Dermis microvascular lymphatic vessel endothelial cell (primary cell): Measurements from ENCODE around the gene LOXL4. TPM values are rescaled to one million over a fixed set of nuclear protein-coding genes. Genes with fewer than 3 reads are reported as not detected.
"Not testable (repeated sequence)": the region's sequence is repeated elsewhere in the genome, so short reads cannot be mapped to it uniquely, and the experiment has no call there.

Experiments used
- DNase-seq, 2 donors: peaks; one replicate each; pipeline versions ENCODE4 v3.0.0 to v3.0.0-alpha.2; 2010; ENCODE audit warnings: low read depth in 2 of 2
- total RNA-seq: library from RNA; depleted of rRNA; stranded (reverse); fragments of >200 nt; gene quantifications from 2 replicates; pipeline ENCODE4 v1.2.1, GENCODE V29; 2014

Gene LOXL4
- total RNA-seq, 1 donor from 2014 or later = 0.51 TPM

DNA sequence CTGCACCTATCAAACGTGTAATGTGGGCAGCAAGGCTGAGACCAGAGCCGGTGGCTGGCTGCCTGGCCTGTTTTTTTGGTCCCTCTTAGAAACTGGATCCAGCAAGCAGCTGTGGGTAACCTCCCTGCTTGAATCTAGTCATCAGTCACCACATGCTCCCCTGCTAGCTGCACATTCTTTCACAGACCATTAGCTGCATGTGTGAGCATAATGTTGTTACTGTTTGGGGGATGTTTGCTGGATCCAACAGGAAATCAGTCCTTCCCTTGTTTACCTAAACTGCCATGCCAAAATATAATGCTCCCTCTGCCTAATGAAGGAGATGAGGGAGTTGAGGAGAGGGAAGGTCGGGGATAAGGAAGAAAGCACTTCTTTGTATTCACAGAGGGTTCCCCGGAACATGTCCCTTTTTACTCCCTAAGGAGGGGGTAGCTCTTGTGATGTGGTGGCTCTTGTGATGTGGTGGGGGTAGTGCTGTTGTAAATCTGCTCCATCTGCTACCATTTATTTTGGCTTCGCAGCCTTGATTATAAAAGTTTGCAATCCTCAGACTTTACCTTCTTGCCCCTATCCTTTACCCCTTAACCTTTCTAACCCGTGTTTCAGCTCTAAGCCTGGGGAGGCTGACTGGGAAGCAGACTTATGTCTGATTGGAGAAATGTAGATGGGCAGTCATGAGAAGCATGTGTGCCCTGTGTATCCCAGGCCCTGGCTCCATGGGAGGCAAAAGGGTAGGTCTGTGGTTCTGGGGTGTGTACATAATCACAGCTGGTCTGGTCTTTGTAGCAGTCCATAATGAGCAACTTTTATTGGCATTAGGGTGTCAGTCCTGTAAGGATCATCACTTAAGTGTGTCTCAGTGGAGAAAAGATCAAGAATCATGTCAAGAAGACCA, 20.8 kb downstream of the LOXL4 start:
- no peak for DNase-seq

DNA sequence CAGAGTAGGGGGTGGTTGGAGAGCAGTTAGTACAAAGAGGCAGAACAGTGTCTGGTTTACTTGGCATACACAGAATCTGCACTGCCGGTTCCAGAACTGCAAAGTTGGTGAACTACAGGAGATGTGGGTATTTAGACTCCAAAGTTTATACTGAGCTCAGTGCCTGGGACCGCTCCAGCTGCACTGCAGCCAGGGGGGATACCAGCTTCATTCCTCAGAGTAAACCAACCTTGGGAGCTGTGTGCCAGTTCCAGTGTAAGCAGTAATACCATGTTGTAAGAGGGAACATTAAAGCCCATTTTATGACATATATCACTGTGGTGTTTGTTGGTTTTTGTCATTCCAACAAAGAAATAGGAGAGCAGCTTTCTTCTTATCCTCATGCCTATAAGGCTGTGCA, 23.4 kb downstream of the LOXL4 start:
- no peak for DNase-seq

DNA sequence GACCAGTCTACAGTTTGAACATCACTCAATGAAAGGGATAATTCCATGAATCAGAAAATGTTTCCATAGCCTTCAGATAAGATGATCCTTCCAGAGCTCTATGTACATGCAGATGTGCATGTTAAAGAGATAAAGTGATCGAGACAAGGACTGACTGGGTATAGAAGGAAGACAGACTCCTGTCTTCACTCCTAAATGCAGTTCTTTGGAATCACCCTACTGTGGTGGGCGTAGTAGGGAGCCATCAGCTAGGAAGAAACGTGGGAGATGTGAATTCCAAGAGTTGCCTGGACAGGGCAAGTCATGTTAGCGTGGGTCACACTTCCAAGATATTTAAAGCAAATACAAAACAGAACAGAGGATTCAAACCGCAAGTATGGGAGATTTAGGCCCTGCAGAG, 23.9 kb downstream of the LOXL4 start:
- DNase-seq = no peak

DNA sequence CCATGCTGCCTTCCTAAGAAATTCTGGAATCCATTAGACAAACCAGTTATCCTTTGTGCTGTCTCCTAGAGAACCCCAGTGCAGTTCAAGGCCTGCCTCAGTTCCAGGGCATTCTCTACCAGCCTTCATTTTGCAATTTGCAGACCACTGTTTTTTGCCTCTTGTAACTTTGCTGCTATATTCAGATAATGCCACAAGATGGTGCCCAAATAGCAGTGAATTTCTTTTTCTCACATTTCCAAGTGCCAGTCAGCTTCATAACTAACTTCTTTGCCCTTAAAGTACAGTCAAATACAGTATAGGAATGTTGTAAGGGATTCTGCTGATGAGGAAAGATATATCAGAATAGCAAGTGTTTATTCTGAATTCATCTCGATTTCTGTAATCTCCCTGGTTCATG, 25.2 kb downstream of the LOXL4 start:
- peak; percentile 14 to 37 for DNase-seq

DNA sequence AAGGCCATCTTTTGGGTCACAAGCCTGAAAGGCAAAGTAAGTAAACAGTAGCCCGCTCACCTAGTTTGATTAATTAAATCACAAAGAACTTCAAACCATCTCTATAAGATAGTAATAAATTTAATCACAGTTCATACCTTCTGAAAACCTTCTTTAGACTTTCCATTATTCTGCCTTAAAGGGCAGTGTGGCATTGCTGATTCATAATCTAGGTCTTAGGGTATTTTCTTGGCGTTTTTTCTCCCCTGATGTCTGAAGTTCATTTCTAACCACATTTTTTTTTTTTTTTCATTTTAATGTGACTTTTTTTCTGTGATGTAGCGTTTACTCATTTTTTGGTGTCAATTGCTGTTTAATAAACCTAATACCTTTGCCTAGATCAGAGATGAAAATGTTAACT, 27.5 kb downstream of the LOXL4 start:
- no peak for DNase-seq

DNA sequence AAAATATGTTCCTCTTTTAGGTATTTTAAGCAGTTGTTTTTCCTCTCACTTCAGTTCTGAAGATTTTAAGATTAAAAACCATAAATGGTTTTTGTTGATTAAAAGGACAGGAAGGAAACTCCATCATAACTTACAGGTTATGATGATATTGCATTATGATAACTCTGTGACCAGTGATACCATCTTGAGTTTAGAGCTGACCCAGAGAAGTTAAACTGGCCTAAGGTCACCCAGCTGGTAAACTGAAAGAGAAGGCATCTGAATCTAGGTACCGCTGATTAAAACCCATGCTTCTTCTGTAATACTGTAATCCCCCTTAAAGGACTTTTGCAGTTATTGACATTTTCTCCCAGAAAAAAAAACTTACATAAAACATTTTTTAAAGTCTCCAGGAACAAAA, 29.6 kb downstream of the LOXL4 start:
- no peak for DNase-seq

DNA sequence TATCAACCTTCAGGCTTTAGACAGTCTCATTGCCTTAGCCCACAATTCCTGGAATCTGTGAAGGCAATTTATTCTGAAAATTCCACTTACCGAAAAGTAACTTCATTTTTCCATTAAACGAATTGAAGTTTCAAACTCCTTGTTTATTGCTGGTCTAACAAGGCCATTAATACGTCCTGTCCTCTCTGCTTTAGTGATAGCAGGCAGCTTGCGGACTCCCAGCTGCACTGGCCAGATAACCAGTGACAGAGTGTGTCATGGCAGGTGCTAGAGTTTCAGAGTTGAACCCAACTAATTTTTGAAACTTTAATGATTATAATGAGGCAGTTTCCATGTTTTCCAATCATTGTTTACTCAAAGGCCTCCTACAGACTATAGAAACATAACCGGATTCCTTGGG, 31.1 kb downstream of the LOXL4 start:
- DNase-seq = no peak

DNA sequence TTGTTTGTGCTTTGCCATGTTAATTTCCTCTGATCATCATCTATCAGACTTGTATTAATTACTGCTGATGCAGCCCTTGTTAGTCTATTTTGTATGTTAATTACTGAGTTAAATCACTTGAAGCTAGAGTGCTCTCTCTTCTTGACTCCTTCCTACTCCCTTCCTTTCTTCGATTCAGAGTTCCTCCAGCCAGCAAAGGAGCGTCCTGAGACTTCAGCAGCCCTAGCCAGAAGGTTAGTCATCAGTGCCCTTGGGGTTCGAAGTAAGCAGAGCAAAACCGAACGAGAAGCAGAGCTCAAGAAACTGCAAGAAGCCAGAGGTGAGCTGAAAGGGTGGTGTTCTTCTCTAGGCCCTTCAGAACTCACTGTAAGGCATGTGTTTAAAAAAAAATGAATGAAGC, 32.1 kb downstream of the LOXL4 start:
- no peak for DNase-seq

DNA sequence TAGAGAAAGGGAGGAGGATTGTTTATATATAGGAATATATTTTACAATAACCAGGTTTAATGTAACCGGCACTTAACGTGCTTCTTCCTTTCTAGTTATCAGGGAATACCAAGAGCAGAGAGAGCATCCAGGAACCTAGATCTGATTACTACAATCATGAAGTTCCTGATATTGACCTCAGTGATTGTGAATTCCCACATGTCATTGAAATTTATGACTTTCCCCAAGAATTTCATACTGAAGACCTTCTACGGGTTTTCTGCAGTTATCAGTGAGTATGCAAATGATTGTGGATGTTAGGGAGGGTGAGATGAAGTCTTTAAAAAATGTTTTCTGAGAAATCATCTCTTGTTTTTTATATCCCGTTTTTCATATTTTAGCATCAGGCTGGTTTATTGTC, 36.6 kb downstream of the LOXL4 start:
- no peak for DNase-seq

DNA sequence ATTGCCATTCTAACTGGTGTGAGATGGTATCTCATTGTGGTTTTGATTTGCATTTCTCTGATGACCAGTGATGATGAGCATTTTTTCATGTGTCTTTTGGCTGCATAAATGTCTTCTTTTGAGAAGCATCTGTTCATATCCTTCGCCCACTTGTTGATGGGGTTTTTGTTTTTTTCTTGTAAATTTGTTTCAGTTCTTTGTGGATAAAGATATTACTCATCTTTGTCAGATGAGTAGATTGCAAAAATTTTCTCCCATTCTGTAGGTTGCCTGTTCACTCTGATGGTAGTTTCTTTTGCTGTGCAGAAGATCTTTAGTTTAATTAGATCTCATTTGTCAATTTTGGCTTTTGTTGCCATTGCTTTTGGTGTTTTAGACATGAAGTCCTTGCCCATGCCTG, 39.7 kb downstream of the LOXL4 start:
- DNase-seq = not testable (repeated sequence)

DNA sequence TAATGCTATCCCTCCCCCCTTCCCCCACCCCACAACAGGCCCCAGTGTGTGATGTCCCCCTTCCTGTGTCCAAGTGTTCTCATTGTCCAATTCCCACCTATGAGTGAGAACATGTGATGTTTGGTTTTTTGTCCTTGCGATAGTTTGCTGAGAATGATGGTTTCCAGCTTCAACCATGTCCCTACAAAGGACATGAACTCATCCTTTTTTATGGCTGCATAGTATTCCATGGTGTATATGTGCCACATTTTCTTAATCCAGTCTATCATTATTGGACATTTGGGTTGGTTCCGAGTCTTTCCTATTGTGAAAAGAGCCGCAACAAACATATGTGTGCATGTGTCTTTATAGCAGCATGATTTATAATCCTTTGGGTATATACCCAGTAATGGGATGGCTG, 40.3 kb downstream of the LOXL4 start:
- not testable (repeated sequence) for DNase-seq

DNA sequence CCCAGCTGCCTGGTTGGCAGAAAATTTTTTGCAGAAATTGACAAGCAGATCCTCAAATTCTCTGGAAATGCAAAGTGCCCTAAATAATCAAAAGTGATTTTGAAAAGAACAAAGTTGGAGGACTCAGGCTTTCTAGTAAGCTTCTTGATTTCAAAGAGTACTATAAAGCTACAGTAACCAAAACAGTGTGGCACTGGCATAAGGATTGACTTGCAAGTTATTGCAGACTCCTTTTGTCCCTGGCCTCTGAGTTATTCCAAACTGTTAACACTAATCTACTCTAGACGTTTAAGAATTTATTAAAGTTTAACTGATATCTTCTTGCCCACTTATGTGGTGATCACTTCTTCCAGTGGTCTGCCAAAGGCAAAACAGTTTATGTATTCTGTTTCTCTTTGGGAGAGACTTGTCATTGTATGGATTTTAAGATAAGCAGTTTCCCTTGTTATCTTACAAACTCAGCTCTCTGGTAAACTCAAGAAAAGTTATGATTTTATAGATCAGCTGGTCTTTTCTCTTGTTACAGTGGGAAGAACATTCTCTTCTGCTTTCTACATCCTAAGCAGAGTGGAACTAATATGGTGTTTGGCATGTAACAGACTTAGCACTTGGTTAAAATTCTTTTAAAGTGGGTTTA, 41.4 kb downstream of the LOXL4 start:
- DNase-seq = no peak

DNA sequence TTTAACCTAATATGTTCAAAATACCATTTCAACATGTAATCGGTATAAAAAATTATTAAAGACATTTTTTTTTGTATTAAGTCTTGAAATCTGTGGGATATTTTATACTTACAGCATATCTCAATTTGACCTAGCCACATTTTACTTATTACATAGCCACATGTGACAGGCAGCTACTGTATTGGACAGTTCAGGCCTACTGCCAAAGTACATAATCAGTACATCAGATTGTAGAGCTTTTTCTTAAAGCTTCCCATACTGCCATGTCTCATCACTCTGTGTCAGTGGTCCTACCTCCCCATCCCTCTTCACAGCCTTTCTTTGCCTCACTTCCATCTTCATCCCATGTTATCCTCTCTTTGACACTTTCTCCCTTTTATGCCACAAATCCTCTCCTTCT, 43.0 kb downstream of the LOXL4 start:
- peak; percentile 4 to 56 for DNase-seq

DNA sequence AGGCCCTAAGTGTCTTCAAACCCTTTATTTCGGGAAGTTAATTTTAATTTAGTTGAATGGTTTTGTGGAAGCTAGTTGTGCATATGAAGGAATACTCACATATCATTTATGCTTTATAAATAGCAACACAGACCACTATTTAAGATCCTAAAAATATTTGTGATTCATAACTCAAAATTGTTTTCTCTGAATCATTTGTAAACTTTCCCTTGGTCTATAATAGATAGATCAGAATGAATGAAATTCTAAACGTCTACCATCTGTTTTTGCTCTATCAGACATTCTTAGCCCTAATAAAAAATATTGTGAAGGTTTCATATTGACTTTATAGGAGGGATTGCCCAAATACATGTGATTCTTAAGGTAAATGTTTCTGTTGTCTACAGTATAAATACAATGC, 43.5 kb downstream of the LOXL4 start:
- DNase-seq = no peak

DNA sequence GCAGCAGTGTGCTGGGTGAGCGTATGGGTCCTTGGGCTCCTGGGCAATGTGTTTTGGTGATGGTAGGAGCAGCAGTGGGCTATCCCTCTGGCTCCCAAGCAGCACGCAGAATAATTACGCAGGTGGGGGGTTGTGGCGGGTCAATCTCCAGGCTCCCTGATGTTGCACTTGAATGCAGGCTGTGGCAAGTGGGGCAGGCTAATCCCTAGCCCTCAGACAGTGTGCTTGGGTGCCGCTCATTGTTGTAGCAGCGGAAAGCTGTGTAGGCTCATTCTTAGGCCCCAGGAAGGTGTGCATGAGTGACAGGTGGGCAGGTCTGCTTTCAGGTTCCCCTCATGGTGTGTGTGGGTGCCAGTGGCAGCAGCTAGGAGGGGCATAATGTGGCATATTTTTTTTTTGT, 44.1 kb downstream of the LOXL4 start:
- DNase-seq = no peak

DNA sequence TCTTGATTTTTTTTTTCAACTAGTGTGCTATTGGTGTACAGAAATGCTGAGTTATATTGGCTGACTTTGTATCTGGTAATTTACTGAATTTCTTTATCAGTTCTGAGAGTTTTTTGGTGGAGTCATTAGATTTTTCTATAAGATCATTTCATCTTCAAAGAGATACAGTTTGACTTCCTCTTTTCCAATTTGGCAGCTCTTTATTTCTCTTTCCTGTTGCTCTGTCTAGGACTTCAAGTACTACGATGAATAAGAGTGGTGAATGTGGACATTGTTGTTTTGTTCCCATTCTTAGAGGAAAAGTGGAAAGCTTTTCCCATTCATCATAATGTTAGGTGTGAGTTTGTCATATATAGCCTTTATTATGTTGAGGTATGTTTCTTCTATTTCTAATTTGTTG, 50.2 kb downstream of the LOXL4 start:
- DNase-seq = peak in 1 of 2 donors; percentile 35

DNA sequence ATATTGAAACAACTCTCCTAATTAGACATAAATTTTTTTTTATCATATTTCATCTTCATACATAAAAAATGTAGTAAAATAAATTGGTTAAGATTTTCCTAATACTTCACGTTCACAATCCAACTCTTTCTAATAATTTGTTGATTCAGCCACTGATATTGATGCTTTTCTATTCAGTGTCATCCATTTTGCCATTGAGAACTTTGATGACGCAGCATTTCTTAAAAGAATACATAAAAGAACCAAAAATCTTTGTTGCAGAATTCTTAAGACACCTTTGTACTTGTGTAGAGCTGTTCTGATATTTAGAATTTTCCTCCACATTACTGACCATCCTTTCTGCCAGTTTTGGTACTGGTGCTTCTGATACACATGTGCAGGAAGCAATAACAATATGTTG, 52.6 kb downstream of the LOXL4 start:
- DNase-seq = no peak

DNA sequence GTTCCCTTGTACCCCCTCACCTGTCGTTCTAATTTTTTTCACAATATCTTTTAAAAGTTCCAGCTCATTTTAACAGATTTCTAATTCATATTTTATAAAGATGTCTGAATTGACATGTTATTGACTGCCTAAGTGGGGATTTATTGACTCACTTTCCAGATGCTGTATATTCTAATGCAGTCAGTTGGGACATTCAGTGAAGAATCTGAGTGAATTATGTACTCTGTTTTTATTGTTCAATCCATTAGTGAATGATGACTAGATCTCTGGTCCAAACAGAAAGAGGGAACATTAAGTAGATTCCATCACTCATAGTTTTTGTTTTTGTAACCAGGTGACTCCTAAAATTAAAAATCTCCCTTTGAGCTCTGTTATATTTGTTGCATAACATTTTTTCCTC, 54.3 kb downstream of the LOXL4 start:
- DNase-seq = no peak

DNA sequence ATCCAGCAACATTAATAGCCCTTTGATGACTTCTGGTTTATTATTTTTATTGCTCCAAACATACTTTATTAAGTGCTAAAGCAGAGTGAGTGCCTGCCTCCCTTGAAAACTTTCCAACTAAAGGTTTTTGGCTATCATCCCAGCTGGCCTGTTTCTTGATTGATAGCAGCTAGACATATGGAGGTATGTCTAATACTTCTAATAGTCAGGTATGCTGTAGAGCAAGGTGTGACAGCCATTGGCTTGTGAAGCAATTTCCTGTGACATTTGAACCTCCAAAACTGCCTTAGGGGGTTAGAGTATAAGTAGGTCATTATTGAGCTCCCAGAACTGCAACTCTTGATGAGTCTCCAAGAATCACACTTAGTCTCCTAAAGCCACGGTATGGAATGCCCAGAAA, 55.8 kb downstream of the LOXL4 start:
- no peak for DNase-seq

DNA sequence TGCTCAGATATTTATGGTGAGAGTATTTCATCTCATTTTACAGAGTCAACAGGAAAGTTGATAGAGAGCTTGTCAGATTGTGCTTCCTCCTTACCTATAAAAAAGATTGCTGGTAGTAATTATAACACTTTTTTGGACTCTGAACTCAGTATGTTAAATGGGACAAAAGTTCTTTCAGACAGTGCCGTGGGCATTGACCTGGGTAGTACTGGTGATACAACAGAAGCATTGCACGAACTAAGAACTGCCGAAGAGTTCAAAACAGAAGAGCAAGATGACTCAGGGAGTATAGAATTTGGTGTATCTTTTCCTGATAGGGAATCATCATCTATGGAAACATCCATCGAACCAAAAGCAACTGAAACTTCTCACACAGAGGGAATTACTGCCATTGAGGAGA, 58.6 kb downstream of the LOXL4 start:
- DNase-seq = no peak

DNA sequence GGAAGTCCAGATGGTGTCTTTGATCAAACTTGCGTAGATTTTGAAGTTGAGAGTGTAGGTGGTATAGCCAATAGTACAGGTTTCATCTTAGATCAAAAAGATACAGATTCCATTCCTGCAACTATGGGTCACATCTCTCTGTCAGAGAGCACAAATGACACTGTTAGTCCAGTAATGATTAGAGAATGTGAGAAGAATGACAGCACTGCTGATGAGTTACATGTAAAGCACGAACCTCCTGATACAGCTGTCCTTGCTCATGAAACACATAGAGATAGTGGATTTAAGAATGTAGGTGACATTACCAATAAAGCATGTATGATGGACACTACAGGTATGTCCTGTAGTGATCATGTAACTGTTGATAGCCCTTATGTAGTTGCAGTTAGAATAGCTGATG, 59.1 kb downstream of the LOXL4 start:
- no peak for DNase-seq

DNA sequence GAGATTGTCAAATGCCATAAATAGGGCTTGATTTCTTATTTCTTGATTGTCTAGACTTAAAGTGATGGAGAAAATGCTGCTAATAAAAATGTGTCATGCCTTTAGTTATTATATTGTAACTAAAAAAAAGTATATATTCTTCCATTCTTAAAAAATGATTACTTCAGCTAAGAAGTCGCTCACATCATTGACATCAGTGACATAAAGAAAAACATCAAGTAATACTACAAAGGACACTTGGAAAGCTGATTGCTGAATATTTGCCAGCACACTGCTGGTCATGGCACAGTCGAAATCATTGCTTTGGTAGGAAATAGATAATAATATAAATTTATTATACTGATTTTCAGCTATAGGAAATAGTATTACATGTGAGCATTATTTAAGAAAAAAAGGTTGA, 62.6 kb downstream of the LOXL4 start:
- DNase-seq = no peak

DNA sequence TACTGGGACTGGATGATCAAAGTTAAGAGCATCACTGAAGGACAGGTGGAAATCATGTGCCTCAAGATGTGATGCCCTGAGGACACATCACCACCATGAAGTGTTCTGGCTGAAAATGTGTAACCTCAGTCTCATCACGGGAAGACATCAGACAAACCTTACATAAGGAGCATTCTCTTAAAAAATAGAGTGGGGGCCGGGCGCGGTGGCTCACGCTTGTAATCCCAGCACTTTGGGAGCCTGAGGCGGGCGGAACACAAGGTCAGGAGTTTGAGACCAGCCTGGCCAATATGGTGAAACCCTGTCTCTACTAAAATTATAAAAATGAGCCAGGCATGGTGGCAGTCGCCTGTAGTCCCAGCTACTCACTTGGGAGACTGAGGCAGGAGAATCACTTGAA, 65.6 kb downstream of the LOXL4 start:
- no peak for DNase-seq
